Mammary epithelial cell (primary cell): ENCODE measurements around the gene KRT86.

ENCODE experiments used
- EZH2 ChIP-seq: IDR thresholded peaks from 2 replicates; pipeline ENCODE4 v1.6.1; 2012; ENCODE audit warnings: low read length, inconsistent platforms, borderline replicate concordance
- TF ChIP-seq, protein P1 (sequence below), 2 donors: IDR thresholded peaks in 1 of 2; conservative IDR thresholded peaks in 1 of 2; 2 replicates each; pipeline ENCODE4 v1.5.1; 2011 to 2012; ENCODE audit warnings: inconsistent platforms in 2 of 2, low read length in 2 of 2, mild to moderate bottlenecking in 2 of 2, control low read depth in 1 of 2, low read depth in 1 of 2; ENCODE audit not compliant: insufficient read depth in 1 of 2; ENCODE audit errors: extremely low read depth in 1 of 2

DNA sequence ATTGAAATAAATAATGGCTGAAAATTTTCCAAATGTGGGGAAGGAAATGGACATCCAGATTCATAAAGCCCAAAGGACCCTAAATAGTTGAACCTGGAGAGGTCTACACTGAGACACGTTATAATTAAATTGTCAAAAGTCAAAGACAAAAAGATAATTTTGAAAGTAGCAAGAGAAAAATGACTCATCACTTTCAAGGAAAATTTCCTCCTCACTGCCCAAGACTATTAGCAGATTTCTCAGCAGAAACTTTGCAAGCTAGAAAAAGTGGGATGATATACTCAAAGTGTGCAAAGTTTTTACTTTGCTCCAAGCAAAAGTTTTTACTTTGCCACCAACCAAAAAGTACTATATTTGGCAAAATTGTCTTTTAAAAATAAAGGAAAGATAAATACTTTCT, 62.6 kb downstream of the KRT86 start:
- TF ChIP-seq, protein P1, sequence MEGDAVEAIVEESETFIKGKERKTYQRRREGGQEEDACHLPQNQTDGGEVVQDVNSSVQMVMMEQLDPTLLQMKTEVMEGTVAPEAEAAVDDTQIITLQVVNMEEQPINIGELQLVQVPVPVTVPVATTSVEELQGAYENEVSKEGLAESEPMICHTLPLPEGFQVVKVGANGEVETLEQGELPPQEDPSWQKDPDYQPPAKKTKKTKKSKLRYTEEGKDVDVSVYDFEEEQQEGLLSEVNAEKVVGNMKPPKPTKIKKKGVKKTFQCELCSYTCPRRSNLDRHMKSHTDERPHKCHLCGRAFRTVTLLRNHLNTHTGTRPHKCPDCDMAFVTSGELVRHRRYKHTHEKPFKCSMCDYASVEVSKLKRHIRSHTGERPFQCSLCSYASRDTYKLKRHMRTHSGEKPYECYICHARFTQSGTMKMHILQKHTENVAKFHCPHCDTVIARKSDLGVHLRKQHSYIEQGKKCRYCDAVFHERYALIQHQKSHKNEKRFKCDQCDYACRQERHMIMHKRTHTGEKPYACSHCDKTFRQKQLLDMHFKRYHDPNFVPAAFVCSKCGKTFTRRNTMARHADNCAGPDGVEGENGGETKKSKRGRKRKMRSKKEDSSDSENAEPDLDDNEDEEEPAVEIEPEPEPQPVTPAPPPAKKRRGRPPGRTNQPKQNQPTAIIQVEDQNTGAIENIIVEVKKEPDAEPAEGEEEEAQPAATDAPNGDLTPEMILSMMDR (conservative IDR thresholded peaks at IDR 0.05 in 1 of 2, IDR thresholded peaks at IDR 0.05 in 1 of 2; ENCODE audit: extremely low read depth in 1 of 2, insufficient read depth in 1 of 2, low read depth in 1 of 2, low read length in 2 of 2), result no peak
- TF ChIP-seq EZH2, result no peak
